Measurements from ENCODE around the gene MAP6.
"Not testable (repeated sequence)": the region's sequence is repeated elsewhere in the genome, so short reads cannot be mapped to it uniquely, and the experiment has no call there.

Gene MAP6

GRCh38 chr11:75588051-75588481 is 80.8 kb downstream of the MAP6 start:
- ChIA-PET POLR2A (no interaction called here), CTCF (interaction anchor here (1.5 kb wide), 1 partner anchor 10 kb away, joined by 5 read pairs; no protein-coding TSS in a partner anchor)
- TF ChIP-seq FOXM1 (IDR thresholded peaks at IDR 0.05; ENCODE audit: borderline replicate concordance) (no peak), ZNF384 (IDR thresholded peaks at IDR 0.05) (no peak), ARNT (IDR thresholded peaks at IDR 0.05) (no peak), NFRKB (IDR thresholded peaks at IDR 0.05) (no peak)
- DNase-seq (ENCODE audit: extremely low spot score) = no peak

GRCh38 chr11:75586395-75586794 is 82.4 kb downstream of the MAP6 start:
- TF ChIP-seq HDGF (IDR thresholded peaks at IDR 0.05; ENCODE audit: borderline replicate concordance) (no peak), TARDBP (IDR thresholded peaks at IDR 0.05) (no peak), SUZ12 (IDR thresholded peaks at IDR 0.05) (no peak), FOXA1 (IDR thresholded peaks at IDR 0.05) (no peak), PKNOX1 (IDR thresholded peaks at IDR 0.05) (no peak), L3MBTL2 (conservative IDR thresholded peaks at IDR 0.05) (no peak), NFRKB (IDR thresholded peaks at IDR 0.05) (no peak), BHLHE40 (IDR thresholded peaks at IDR 0.05; ENCODE audit: borderline replicate concordance) (no peak), ZNF384 (IDR thresholded peaks at IDR 0.05) (no peak), ARNT (IDR thresholded peaks at IDR 0.05) (no peak)
- POLR2A ChIA-PET = interaction anchor here (1.1 to 1.5 kb wide), 2 partner anchors 9 to 32 kb away, joined by 3 to 4 read pairs; no protein-coding TSS in a partner anchor
- CTCF ChIA-PET = interaction anchor here (0.7 to 2.1 kb wide), 2 partner anchors 11 to 12 kb away, joined by 3 to 5 read pairs; no protein-coding TSS in a partner anchor

GRCh38 chr11:75585293-75585670 is 83.6 kb downstream of the MAP6 start:
- ChIA-PET CTCF (interaction anchor here (2.1 kb wide), 1 partner anchor 12 kb away, joined by 5 read pairs; no protein-coding TSS in a partner anchor), POLR2A (interaction anchor here (1.5 to 2.6 kb wide), 3 partner anchors 11 to 31 kb away, joined by 4 to 21 read pairs (median 7); partner anchors contain the start of gene SERPINH1)
- no peak for DNase-seq (ENCODE audit: extremely low spot score)
- no peak for TF ChIP-seq FOXA1 (IDR thresholded peaks at IDR 0.05)
- TF ChIP-seq PKNOX1 (IDR thresholded peaks at IDR 0.05) = no peak
- TF ChIP-seq SUZ12 (IDR thresholded peaks at IDR 0.05) = no peak
- TF ChIP-seq HDGF (IDR thresholded peaks at IDR 0.05; ENCODE audit: borderline replicate concordance) = no peak
- no peak for TF ChIP-seq ZNF384 (IDR thresholded peaks at IDR 0.05)
- TF ChIP-seq L3MBTL2 (conservative IDR thresholded peaks at IDR 0.05) = no peak
- no peak for TF ChIP-seq LEF1 (IDR thresholded peaks at IDR 0.05; ENCODE audit: borderline replicate concordance)

More at GRCh38 chr11:75586395-75586794, 82.4 kb downstream of the MAP6 start:
- DNase-seq (ENCODE audit: extremely low spot score) = no peak

GRCh38 chr11:75584659-75585292 is 84.1 kb downstream of the MAP6 start:
- DNase-seq (ENCODE audit: extremely low spot score) = not testable (repeated sequence)
- ChIA-PET CTCF (interaction anchor here (1.1 to 2.1 kb wide), 2 partner anchors 13 to 17 kb away, joined by 4 to 5 read pairs; no protein-coding TSS in a partner anchor), POLR2A (interaction anchor here (0.7 to 2.6 kb wide), 7 partner anchors 8 to 30 kb away, joined by 3 to 21 read pairs (median 5); partner anchors contain the start of gene SERPINH1)

- POLR2A ChIA-PET = interaction anchor here (0.7 to 2.6 kb wide), 16 partner anchors 8 to 135 kb away, joined by 3 to 21 read pairs (median 5); partner anchors contain the start of gene SERPINH1
- peak; percentile 57 for DNase-seq (ENCODE audit: extremely low spot score)
- TF ChIP-seq FOXK2 (IDR thresholded peaks at IDR 0.05) = no peak
- no peak for TF ChIP-seq FOXM1 (IDR thresholded peaks at IDR 0.05; ENCODE audit: borderline replicate concordance)
- no peak for TF ChIP-seq ARNT (IDR thresholded peaks at IDR 0.05)
- TF ChIP-seq HDGF (IDR thresholded peaks at IDR 0.05; ENCODE audit: borderline replicate concordance) = no peak
- TF ChIP-seq LEF1 (IDR thresholded peaks at IDR 0.05; ENCODE audit: borderline replicate concordance) = no peak
- no peak; the same call in 1 of the 2 replicates for TF ChIP-seq L3MBTL2 (conservative IDR thresholded peaks at IDR 0.05)
- TF ChIP-seq CTBP1 (IDR thresholded peaks at IDR 0.05; ENCODE audit: borderline replicate concordance) = no peak
- TF ChIP-seq SUZ12 (IDR thresholded peaks at IDR 0.05) = no peak
- TF ChIP-seq BHLHE40 (IDR thresholded peaks at IDR 0.05; ENCODE audit: borderline replicate concordance) = no peak
- TF ChIP-seq SP1 (IDR thresholded peaks at IDR 0.05) = no peak
- TF ChIP-seq ELF4 (IDR thresholded peaks at IDR 0.05) = no peak
- CTCF ChIA-PET = interaction anchor here (0.7 to 1.3 kb wide), 3 partner anchors 15 to 283 kb away, joined by 3 to 4 read pairs (median 3); no protein-coding TSS in a partner anchor
Measured at GRCh38 chr11:75583718-75584658, 84.8 kb downstream of the MAP6 start.

- POLR2A ChIA-PET = interaction anchor here (0.7 to 2.6 kb wide), 20 partner anchors 9 to 123 kb away, joined by 3 to 21 read pairs (median 5); partner anchors contain the start of gene SERPINH1
- CTCF ChIA-PET = interaction anchor here (0.7 to 1.3 kb wide), 2 partner anchors 16 to 284 kb away, joined by 3 read pairs; no protein-coding TSS in a partner anchor
- TF ChIP-seq SUZ12 (IDR thresholded peaks at IDR 0.05) (no peak), L3MBTL2 (conservative IDR thresholded peaks at IDR 0.05) (peak; percentile 42), TARDBP (IDR thresholded peaks at IDR 0.05) (no peak)
- DNase-seq (ENCODE audit: extremely low spot score) = peak; percentile 80
Measured at GRCh38 chr11:75582895-75583717, 85.7 kb downstream of the MAP6 start.
